Transverse colon (tissue), 4 donors: ENCODE measurements around the gene SERINC1.

Source experiments
- CTCF ChIP-seq, 5 experiments: fragments of 200-600 bp in 3 of 5; fragments of 450-650 bp in 2 of 5; sonication (generic) in 3 of 5; IDR thresholded peaks; 1 replicate in 2 of 5; 2 replicates in 3 of 5; pipeline ENCODE4 v1.5.1; 2016 to 2017; ENCODE audit warnings: antibody characterized with exemption in 5 of 5, inconsistent platforms in 3 of 5, mild to moderate bottlenecking in 2 of 5, moderate library complexity in 1 of 5
- EP300 ChIP-seq: sonication (generic); formaldehyde crosslinking; IDR thresholded peaks from one replicate; pipeline ENCODE4 v1.6.1; 2017; ENCODE audit warnings: antibody characterized with exemption, low read depth
- POLR2A ChIP-seq: fragments of 450-650 bp; IDR thresholded peaks from one replicate; pipeline ENCODE4 v1.6.1; 2016; ENCODE audit warnings: antibody characterized with exemption, mild to moderate bottlenecking, moderate library complexity
- POLR2AphosphoS5 ChIP-seq, 3 donors: sonication (generic); formaldehyde crosslinking; IDR thresholded peaks; one replicate each; pipeline ENCODE4 v1.6.1; 2016; ENCODE audit warnings: antibody characterized with exemption in 3 of 3

GRCh38 chr6:122484760-122485159 is 13.2 kb upstream of the SERINC1 start:
- no peak for TF ChIP-seq CTCF (IDR thresholded peaks at IDR 0.05)
- TF ChIP-seq EP300: no peak
- no peak for TF ChIP-seq POLR2A
- TF ChIP-seq POLR2AphosphoS5 (IDR thresholded peaks at IDR 0.05): no peak
